ENCODE results near the gene MOB1B. TPM values are rescaled to one million over a fixed set of nuclear protein-coding genes. Genes with fewer than 3 reads are reported as not detected.
"Not testable (repeated sequence)": the region's sequence is repeated elsewhere in the genome, so short reads cannot be mapped to it uniquely, and the experiment has no call there.

Gene MOB1B
- total and polyA plus RNA-seq, 4 donors: 5.9 to 29.8 (median 16.3) TPM

DNA sequence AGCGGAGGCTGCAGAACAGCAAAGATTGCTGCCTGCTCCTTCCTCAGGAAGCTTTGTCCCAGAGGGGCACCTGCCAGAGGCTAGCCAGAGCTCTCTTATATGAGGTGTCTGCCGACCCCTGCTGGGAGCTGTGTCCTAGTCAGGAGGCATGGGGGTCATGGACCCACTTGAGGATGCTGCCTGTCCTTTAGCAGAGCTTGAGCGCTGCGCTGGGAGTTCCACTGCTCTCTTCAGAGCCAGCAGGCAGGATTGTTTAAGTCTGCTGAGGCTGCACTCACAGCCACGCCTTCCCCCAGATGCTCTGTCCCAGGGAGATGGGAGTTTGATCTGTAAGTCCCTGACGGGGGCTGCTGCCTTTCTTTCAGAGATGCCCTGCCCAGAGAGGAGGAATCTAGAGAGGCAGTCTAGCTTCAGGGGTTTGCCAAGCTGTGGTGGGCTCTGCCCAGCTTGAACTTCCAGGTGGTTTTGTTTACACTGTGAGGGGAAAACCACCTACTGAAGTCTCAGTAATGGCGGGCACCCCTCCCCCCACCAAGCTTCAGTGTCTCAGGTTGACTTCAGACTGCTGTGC is 102.2 kb downstream of the MOB1B start:
- H3K27me3 ChIP-seq (ENCODE audit: control insufficient read depth in 1 of 2, insufficient read depth in 2 of 2, low read length in 1 of 2): no peaks in the 10 kb centered on the region
- H3K4me3 ChIP-seq (ENCODE audit: low read length in 2 of 2): no peak overlapping the region
- no peaks in the 10 kb centered on the region for H3K4me1 ChIP-seq (ENCODE audit: control insufficient read depth in 1 of 2, insufficient read depth in 2 of 2, low read length in 2 of 2)
- intact Hi-C loops (cut with DNase I): no loop called here
- H3K9me3 ChIP-seq (ENCODE audit: control insufficient read depth, low read length): no peaks in the 10 kb centered on the region
- ATAC-seq (ENCODE audit: low FRiP score) (no peak), DNase-seq (no peak)
- no peak overlapping the region for H3K27ac ChIP-seq (ENCODE audit: low read depth in 1 of 2, low read length in 2 of 2)
- no peaks in the 10 kb centered on the region for H3K36me3 ChIP-seq (ENCODE audit: control insufficient read depth in 1 of 2, insufficient read depth in 2 of 2, low read length in 1 of 2)
- WGBS, 2 donors: 78 to 84% methylated on average over 6 to 7 of the region's 7 CpGs

DNA sequence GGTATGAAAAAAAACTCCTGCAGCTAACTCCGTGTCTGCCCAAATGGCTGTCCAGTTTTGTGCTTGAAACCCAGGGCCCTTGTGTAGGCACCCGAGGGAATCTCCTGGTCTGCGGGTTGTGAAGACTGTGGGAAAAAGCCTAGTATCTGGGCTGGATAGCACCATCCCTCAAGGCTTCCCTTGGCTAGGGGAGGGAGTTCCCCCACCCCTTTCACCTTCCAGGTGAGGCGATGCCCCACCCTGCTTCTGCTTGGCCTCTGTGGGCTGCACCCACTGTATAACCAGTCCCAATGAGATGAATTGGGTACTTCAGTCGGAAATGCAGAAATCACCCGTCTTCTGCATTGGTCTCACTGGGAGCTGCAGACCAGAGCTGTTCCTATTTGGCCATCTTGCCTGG is 102.9 kb downstream of the MOB1B start:
- not testable (repeated sequence) for DNase-seq; ATAC-seq (ENCODE audit: low FRiP score); H3K36me3 ChIP-seq (ENCODE audit: control insufficient read depth in 1 of 2, insufficient read depth in 2 of 2, low read length in 1 of 2); H3K27ac ChIP-seq (ENCODE audit: low read depth in 1 of 2, low read length in 2 of 2); H3K4me3 ChIP-seq (ENCODE audit: low read length in 2 of 2); H3K27me3 ChIP-seq (ENCODE audit: control insufficient read depth in 1 of 2, insufficient read depth in 2 of 2, low read length in 1 of 2); H3K4me1 ChIP-seq (ENCODE audit: control insufficient read depth in 1 of 2, insufficient read depth in 2 of 2, low read length in 2 of 2); H3K9me3 ChIP-seq (ENCODE audit: control insufficient read depth, low read length)
- whole genome bisulfite sequencing, 2 donors: 90 to 91% methylated on average over 6 of the region's 6 CpGs
- intact Hi-C loops (cut with DNase I): loop anchor here in 1 of 2 donors (5.0 kb wide), 1 partner anchor 408 kb away; no protein-coding TSS in a partner anchor

DNA sequence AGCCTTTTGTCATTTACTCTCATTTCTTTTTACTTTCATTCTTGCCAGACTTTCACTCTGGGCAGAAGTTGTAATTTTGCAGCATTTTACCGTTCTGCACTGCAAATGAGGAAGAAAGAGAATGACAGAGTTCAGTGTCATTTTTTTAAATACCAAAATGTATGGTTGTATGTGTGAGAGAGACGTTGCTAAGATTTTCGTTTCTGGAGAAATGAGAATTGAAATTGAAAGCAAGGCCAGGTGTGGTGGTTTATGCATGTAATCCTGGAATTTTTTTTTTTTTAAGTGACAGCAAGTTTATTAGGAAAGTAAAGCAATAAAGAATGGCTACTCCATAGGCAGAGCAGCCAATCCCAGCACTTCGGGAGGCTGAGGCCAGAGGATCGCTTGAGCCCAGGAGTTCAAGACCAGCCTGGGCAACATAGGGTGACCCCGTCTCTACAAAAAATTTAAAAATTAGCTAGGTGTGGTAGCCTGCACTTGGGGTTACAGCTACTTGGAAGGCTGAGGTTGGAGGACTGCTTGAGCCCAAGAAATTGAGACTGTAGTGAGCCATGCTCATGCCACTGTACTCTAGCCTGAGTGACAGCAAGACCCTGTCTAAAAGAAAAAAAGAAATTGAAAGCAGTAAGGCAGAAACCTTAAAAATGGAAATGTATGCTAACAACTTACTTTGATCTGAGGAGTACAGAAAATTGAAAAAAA is 104.2 kb downstream of the MOB1B start:
- no peak overlapping the region for H3K4me3 ChIP-seq (ENCODE audit: low read length in 2 of 2)
- no peak overlapping the region for H3K27ac ChIP-seq (ENCODE audit: low read depth in 1 of 2, low read length in 2 of 2)
- no peaks in the 10 kb centered on the region for H3K36me3 ChIP-seq (ENCODE audit: control insufficient read depth in 1 of 2, insufficient read depth in 2 of 2, low read length in 1 of 2)
- no peak for DNase-seq
- intact Hi-C loops (cut with DNase I): loop anchor here in 1 of 2 donors (5.0 kb wide), 1 partner anchor 409 kb away; no protein-coding TSS in a partner anchor
- no peaks in the 10 kb centered on the region for H3K9me3 ChIP-seq (ENCODE audit: control insufficient read depth, low read length)
- H3K27me3 ChIP-seq (ENCODE audit: control insufficient read depth in 1 of 2, insufficient read depth in 2 of 2, low read length in 1 of 2): no peaks in the 10 kb centered on the region
- WGBS, 2 donors: 89 to 90% methylated on average over 6 of the region's 6 CpGs
- no peak for ATAC-seq (ENCODE audit: low FRiP score)
- no peaks in the 10 kb centered on the region for H3K4me1 ChIP-seq (ENCODE audit: control insufficient read depth in 1 of 2, insufficient read depth in 2 of 2, low read length in 2 of 2)

DNA sequence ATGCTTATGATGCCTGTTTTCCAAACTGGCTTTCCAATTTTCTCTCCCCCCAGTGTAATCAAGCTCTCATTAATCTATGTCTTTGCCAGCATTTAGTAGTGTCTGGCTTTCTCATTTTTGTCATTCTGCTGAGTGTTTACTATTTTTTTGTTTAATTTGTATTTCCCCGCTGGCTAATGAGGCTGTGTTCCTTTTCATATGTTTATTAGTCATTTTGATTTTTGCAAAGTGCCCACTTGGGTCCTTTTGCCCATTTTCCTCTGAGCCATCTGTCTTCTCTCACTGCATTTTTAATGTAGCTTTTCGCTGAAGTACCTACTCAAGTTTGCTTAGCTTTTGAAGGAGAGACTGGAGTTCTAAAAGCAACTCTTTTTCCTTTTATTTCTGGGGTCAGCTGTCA is 106.0 kb downstream of the MOB1B start:
- DNase-seq: no peak
- Histone ChIP-seq H3K27ac (ENCODE audit: low read depth in 1 of 2, low read length in 2 of 2) (no peak overlapping the region), H3K4me1 (ENCODE audit: control insufficient read depth in 1 of 2, insufficient read depth in 2 of 2, low read length in 2 of 2) (no peaks in the 10 kb centered on the region), H3K4me3 (ENCODE audit: low read length in 2 of 2) (no peak overlapping the region), H3K9me3 (ENCODE audit: control insufficient read depth, low read length) (no peaks in the 10 kb centered on the region), H3K36me3 (ENCODE audit: control insufficient read depth in 1 of 2, insufficient read depth in 2 of 2, low read length in 1 of 2) (no peaks in the 10 kb centered on the region), H3K27me3 (ENCODE audit: control insufficient read depth in 1 of 2, insufficient read depth in 2 of 2, low read length in 1 of 2) (no peaks in the 10 kb centered on the region)
- WGBS, 2 donors: 97 to 99% methylated on average over 2 of the region's 2 CpGs
- intact Hi-C loops (cut with DNase I): loop anchor here in 1 of 2 donors (5.0 kb wide), 1 partner anchor 411 kb away; no protein-coding TSS in a partner anchor
- no peak for ATAC-seq (ENCODE audit: low FRiP score)

DNA sequence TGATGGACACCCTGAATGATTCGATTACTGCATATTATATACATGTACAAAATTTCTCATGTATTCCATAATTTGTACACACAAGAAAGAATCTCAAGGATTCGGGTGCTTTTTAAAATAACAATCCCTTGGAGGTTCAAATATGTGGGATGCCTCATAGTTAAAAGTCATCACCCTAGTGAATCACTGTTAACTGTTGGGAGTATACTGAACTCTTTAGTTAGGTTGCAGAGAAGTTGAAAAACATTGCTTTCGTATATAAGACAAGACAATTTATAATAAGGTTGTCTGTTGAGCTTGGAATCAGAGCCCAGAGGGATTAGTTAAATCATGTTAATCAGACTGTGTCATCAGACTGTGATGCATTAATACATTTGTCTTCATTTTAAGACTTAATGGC is 106.9 kb downstream of the MOB1B start:
- H3K36me3 ChIP-seq (ENCODE audit: control insufficient read depth in 1 of 2, insufficient read depth in 2 of 2, low read length in 1 of 2): no peaks in the 10 kb centered on the region
- intact Hi-C loops (cut with DNase I): loop anchor here in 1 of 2 donors (5.0 kb wide), 1 partner anchor 412 kb away; no protein-coding TSS in a partner anchor
- H3K4me3 ChIP-seq (ENCODE audit: low read length in 2 of 2): no peak overlapping the region
- H3K27me3 ChIP-seq (ENCODE audit: control insufficient read depth in 1 of 2, insufficient read depth in 2 of 2, low read length in 1 of 2): no peaks in the 10 kb centered on the region
- H3K27ac ChIP-seq (ENCODE audit: low read depth in 1 of 2, low read length in 2 of 2): no peak overlapping the region
- ATAC-seq (ENCODE audit: low FRiP score): no peak
- WGBS, 2 donors: 62 to 67% methylated on average over 3 of the region's 3 CpGs
- no peak for DNase-seq
- H3K9me3 ChIP-seq (ENCODE audit: control insufficient read depth, low read length): no peaks in the 10 kb centered on the region
- H3K4me1 ChIP-seq (ENCODE audit: control insufficient read depth in 1 of 2, insufficient read depth in 2 of 2, low read length in 2 of 2): no peaks in the 10 kb centered on the region

DNA sequence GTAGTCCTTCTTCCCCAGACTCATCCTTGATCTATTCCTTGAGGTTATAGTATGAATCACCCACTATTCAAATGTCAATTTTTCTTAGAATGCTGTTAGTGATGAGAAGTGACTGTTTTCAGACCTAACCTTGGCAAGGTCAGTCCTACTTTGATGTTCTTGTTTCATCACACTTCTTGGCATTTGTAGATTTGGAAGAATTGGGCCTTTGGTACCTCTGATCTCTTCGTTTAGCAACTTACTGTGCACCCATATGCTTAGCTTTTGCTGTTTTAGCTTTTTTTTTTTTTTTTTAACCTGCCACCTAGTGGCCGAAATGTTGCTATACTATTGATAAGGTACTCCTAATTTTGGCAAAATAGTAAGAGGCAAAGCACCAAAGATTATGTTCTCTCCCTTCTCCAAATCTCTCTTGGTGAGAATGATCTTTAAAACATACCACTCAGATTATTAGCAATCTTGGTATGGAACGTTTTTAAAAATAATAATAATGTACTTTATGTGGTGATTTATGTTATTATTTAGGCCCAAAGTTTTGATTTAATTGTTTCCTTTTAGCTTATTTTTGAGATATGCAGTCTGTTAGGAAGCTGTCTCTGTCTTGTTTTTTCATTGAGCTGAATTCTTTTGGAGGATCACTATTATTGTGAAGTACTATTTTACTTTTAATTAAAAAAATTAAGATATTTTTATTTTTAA is 107.9 kb downstream of the MOB1B start:
- ATAC-seq (ENCODE audit: low FRiP score) (no peak), DNase-seq (no peak)
- Histone ChIP-seq H3K27ac (ENCODE audit: low read depth in 1 of 2, low read length in 2 of 2) (no peak overlapping the region), H3K9me3 (ENCODE audit: control insufficient read depth, low read length) (no peaks in the 10 kb centered on the region), H3K4me3 (ENCODE audit: low read length in 2 of 2) (no peak overlapping the region), H3K36me3 (ENCODE audit: control insufficient read depth in 1 of 2, insufficient read depth in 2 of 2, low read length in 1 of 2) (no peaks in the 10 kb centered on the region), H3K4me1 (ENCODE audit: control insufficient read depth in 1 of 2, insufficient read depth in 2 of 2, low read length in 2 of 2) (no peaks in the 10 kb centered on the region), H3K27me3 (ENCODE audit: control insufficient read depth in 1 of 2, insufficient read depth in 2 of 2, low read length in 1 of 2) (no peaks in the 10 kb centered on the region)
- intact Hi-C loops (cut with DNase I): loop anchor here in 1 of 2 donors (5.0 kb wide), 1 partner anchor 413 kb away; no protein-coding TSS in a partner anchor
- WGBS, 2 donors: 3 to 4% methylated on average over 3 of the region's 3 CpGs

DNA sequence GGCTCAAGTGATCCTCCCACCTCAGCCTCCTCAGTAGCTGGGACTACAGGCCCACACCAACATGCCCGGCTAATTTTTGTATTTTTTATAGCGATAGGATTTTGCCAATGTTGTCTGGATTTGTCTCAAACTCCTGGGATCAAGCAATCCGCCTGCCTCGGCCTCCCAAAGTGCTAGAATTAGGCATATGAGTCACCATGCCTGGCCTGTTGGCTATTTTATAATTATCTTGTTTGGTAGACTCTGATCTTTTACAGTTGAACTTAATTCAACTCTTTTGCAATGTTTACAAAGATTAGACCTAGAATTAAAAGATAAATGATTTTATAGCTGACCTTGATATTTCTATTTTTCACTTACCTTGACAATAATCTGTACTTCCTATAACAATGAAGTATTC is 109.3 kb downstream of the MOB1B start:
- intact Hi-C loops (cut with DNase I): no loop called here
- DNase-seq (no peak), ATAC-seq (ENCODE audit: low FRiP score) (no peak)
- Histone ChIP-seq H3K9me3 (ENCODE audit: control insufficient read depth, low read length) (no peaks in the 10 kb centered on the region), H3K27me3 (ENCODE audit: control insufficient read depth in 1 of 2, insufficient read depth in 2 of 2, low read length in 1 of 2) (no peaks in the 10 kb centered on the region), H3K36me3 (ENCODE audit: control insufficient read depth in 1 of 2, insufficient read depth in 2 of 2, low read length in 1 of 2) (no peaks in the 10 kb centered on the region), H3K4me1 (ENCODE audit: control insufficient read depth in 1 of 2, insufficient read depth in 2 of 2, low read length in 2 of 2) (no peaks in the 10 kb centered on the region), H3K4me3 (ENCODE audit: low read length in 2 of 2) (no peak overlapping the region), H3K27ac (ENCODE audit: low read depth in 1 of 2, low read length in 2 of 2) (no peak overlapping the region)
- 81 to 91% methylated on average over 4 of the region's 4 CpGs for WGBS, 2 donors

DNA sequence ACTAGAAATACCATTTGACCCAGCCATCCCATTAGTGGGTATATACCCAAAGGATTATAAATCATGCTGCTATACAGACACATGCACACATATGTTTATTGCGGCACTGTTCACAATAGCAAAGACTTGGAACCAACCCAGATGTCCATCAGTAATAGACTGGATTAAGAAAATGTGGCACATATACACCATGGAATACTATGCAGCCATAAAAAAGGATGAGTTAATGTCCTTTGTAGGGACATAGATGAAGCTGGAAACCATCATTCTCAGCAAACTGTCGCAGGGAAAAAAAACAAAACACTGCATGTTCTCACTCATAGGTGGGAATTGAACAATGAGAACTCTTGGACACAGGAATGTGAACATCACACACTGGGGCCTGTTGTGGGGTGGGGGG is 115.2 kb downstream of the MOB1B start:
- 97 to 98% methylated on average over 2 of the region's 2 CpGs for WGBS, 2 donors
- intact Hi-C loops (cut with DNase I); ATAC-seq (ENCODE audit: low FRiP score): not testable (repeated sequence)

More for the DNA sequence above, 115.2 kb downstream of the MOB1B start:
- not testable (repeated sequence) for H3K9me3 ChIP-seq (ENCODE audit: control insufficient read depth, low read length); H3K4me1 ChIP-seq (ENCODE audit: control insufficient read depth in 1 of 2, insufficient read depth in 2 of 2, low read length in 2 of 2); H3K27me3 ChIP-seq (ENCODE audit: control insufficient read depth in 1 of 2, insufficient read depth in 2 of 2, low read length in 1 of 2); H3K4me3 ChIP-seq (ENCODE audit: low read length in 2 of 2); H3K27ac ChIP-seq (ENCODE audit: low read depth in 1 of 2, low read length in 2 of 2); H3K36me3 ChIP-seq (ENCODE audit: control insufficient read depth in 1 of 2, insufficient read depth in 2 of 2, low read length in 1 of 2); DNase-seq

All from aorta (tissue), 5 donors.